Adipocyte (in vitro differentiated cells): Measurements from ENCODE around the gene HSPA6.

ENCODE experiments used
- DNase-seq: peaks from one replicate; pipeline ENCODE4 v3.0.0-alpha.2; 2015; ENCODE audit warnings: low read depth
- H3K27me3 ChIP-seq: replicated peaks from 2 replicates; pipeline ENCODE4 v1.7.0; 2013; ENCODE audit warnings: mild to moderate bottlenecking, low read length, moderate library complexity; ENCODE audit not compliant: control insufficient read depth, insufficient read depth
- H3K36me3 ChIP-seq: 2 replicates; pipeline ENCODE4 v1.7.0; 2013; ENCODE audit warnings: low read length, mild to moderate bottlenecking, moderate library complexity; ENCODE audit not compliant: control insufficient read depth, insufficient read depth, severe bottlenecking
- H3K4me1 ChIP-seq: 2 replicates; pipeline ENCODE4 v1.7.0; 2013; ENCODE audit warnings: mild to moderate bottlenecking, low read length, moderate library complexity; ENCODE audit not compliant: control insufficient read depth, insufficient read depth
- H3K4me3 ChIP-seq: 2 replicates; pipeline ENCODE4 v1.7.0; 2013; ENCODE audit warnings: mild to moderate bottlenecking, low read length, moderate library complexity
- H3K9ac ChIP-seq: 2 replicates; pipeline ENCODE4 v1.7.0; 2013; ENCODE audit warnings: mild to moderate bottlenecking, low read length, moderate library complexity
- H3K9me3 ChIP-seq: 2 replicates; pipeline ENCODE4 v1.7.0; 2013; ENCODE audit warnings: mild to moderate bottlenecking, low read length, moderate library complexity; ENCODE audit not compliant: control insufficient read depth

The HSPA6 gene

DNA sequence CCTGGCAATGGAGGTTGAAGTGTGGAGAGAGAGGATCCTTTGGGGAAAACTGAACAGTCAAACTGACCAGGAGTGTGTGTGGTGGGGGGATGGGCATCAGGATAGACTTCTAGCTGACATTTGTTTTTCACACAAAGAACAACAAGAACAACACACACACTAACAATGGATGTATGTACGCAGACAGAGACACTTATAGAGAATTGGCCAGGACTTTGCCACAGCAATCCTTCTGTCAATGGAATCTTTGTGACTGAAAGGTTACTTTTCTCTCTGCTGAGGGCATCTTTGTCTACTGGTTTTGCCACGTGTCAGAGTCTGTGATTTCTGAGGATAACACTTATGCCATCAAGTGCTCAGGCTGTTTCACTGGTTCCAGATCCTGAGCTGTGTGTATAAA is 31.5 kb upstream of the HSPA6 start:
- H3K4me3 ChIP-seq: no peak overlapping the region
- H3K27me3 ChIP-seq: peaks cover 66% of the 10 kb centered on the region
- no peaks in the 10 kb centered on the region for H3K36me3 ChIP-seq
- no peaks in the 10 kb centered on the region for H3K4me1 ChIP-seq
- DNase-seq: no peak
- no peaks in the 10 kb centered on the region for H3K9me3 ChIP-seq
- no peak overlapping the region for H3K9ac ChIP-seq

DNA sequence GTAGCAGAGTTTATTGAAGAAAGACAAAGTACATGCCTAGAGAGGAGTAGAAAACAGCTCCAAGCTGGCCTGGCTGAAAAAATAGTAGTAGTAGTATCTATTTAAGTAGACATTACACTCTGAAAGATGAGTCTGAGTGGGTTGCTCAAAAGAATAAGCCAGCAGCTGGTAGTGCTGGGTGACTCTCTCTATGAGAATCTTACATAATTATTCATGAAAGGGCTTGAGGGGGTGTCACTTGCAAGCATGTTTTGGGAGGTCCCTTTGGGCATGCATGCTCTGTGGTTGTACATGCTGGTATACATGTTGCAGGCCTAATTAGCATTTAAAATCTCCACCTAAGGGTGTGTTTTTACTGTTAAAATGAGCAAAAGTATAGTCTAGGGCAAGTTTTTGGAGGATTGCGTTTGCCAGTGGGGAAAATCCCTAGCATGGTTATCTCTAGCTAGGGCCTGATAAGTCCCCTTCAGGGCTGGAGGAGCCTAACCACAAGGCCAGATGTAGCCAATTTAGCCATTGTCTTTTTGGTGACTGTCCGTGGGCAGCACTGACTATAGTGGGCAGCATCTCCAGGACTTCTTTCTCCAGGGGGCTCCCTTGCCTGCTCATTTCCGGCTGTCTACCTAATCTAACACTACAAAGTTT is 30.1 kb upstream of the HSPA6 start:
- Histone ChIP-seq H3K9me3 (no peaks in the 10 kb centered on the region), H3K36me3 (no peaks in the 10 kb centered on the region), H3K4me3 (no peak overlapping the region), H3K9ac (no peak overlapping the region), H3K4me1 (no peaks in the 10 kb centered on the region), H3K27me3 (peaks cover 54% of the 10 kb centered on the region)
- DNase-seq: no peak

DNA sequence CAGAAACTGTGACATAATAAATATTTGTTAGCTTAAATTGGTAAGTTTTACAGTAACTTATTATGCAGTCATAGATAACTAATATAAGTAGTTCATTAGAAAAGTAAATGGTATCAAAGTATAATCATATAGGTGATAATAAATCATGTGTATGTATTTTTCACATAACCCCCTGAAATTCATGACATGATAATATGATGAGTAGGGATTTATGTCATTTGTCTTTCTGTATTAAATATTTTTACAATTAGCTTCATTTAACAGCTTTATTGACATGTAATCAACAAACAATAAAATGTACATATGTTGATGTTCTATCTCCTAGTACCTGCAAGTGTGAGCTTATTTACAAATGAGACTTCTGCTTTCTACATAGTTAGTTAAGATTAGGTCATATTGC is 28.9 kb upstream of the HSPA6 start:
- Histone ChIP-seq H3K9me3 (no peaks in the 10 kb centered on the region), H3K4me3 (no peak overlapping the region), H3K9ac (no peak overlapping the region), H3K36me3 (no peaks in the 10 kb centered on the region), H3K4me1 (no peaks in the 10 kb centered on the region), H3K27me3 (peaks cover 47% of the 10 kb centered on the region)
- no peak for DNase-seq

DNA sequence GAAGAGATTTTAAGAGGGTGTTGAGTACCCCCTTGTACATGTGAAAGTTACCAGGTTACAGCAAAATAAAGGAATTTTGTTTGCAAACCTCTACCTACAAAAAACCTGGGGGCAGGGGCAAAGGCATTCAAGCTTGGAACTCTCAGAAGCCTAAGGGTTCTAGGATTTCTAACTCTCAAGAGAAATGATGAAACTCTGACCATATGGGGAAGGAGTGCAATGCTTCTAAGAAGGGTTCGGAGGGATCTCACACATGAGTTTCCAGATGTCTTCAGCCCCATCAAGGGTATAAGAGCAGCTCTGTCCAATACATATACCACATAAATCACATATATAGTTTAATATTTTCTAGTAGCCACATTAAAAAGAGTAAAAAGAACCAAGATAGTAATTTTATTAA is 26.4 kb upstream of the HSPA6 start:
- H3K4me3 ChIP-seq: no peak overlapping the region
- DNase-seq: no peak
- H3K27me3 ChIP-seq: peaks cover 22% of the 10 kb centered on the region
- no peak overlapping the region for H3K9ac ChIP-seq
- no peaks in the 10 kb centered on the region for H3K4me1 ChIP-seq
- no peaks in the 10 kb centered on the region for H3K9me3 ChIP-seq
- no peaks in the 10 kb centered on the region for H3K36me3 ChIP-seq

DNA sequence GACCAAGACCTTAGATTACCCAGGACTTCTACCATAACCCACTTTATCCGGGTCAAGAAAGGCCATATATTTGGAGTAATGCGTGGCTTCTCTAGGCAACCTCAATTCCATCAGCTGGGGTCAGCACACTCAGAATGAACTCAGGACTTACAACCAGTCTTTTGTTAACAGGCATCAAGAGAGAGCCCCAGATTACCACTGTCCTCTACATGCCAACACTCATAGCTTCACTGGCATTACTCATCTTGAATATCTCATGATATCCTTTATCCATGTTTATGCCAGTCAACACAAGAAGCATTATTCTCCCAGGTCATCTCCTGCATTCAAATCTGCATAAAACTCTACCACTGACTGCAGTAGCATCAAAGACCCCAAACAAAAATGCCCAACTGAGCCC is 25.7 kb upstream of the HSPA6 start:
- Histone ChIP-seq H3K27me3 (peaks cover 16% of the 10 kb centered on the region), H3K9ac (no peak overlapping the region), H3K36me3 (no peaks in the 10 kb centered on the region), H3K4me1 (no peaks in the 10 kb centered on the region), H3K9me3 (no peaks in the 10 kb centered on the region), H3K4me3 (no peak overlapping the region)
- no peak for DNase-seq

DNA sequence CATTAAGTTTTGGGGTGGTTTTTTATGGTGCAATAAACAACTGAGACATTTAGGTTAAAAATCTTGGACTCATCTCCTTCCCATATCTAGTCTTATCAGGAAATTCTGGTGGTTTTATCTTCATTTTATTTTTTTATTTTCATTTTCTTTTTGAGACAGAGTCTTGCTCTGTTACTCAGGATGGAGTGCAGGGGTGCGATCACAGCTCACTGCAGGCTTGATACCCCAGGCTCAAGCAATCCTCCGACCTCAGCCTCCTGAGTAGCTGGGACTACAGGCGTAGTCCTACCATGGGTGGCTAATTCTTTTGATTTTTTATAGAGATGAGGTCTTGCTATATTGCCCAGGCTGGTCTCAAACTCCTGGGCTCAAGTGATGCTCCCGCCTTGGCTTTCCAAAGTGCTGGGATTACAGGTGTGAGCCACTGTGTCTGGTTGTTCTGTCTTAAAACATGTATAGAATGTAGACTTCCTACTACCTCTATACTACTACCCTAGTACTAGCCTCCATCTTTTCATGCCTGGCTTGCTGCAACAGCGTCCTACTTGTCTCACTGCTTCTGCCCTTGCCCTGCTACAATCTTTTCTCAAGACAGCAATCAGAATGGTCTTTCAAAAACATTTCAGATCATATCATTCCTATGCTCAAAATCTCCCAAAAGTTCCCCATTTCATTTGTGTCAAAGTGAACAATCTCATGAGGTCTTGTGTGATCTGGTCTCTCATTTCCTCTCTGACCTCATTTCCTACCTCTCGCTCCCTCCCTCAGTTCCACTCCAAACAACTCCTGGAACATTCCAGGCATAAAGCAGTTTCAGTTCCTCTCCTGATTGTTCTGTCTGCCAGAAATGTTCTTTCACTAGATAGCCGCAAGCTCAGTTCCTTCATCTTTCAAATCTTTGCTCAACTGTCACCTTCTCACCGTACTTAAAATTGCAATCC is 25.0 kb upstream of the HSPA6 start:
- Histone ChIP-seq H3K36me3 (no peaks in the 10 kb centered on the region), H3K27me3 (peaks cover 16% of the 10 kb centered on the region), H3K9me3 (no peaks in the 10 kb centered on the region), H3K4me3 (no peak overlapping the region), H3K4me1 (no peaks in the 10 kb centered on the region), H3K9ac (no peak overlapping the region)
- DNase-seq: no peak

DNA sequence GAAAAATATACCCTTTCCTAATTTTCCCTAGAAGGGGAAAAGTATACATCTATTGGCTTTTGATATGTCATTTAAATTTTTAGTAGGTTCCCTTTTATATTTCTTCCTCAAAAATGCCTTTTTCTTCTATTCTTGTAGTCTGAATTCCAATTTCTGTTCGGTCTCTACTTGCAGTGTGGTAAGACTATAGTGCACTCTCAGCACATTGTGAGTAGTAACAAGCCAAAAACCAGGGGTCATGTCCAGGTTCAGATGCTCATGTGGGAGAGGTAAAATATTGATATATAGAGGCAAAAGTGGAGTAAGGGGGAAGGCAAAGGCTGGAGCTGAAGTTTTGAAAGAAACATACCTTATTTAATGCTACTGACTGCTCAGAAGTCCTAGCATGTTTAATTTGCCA is 23.1 kb upstream of the HSPA6 start:
- no peak for DNase-seq
- H3K36me3 ChIP-seq: no peaks in the 10 kb centered on the region
- H3K9me3 ChIP-seq: no peaks in the 10 kb centered on the region
- H3K9ac ChIP-seq: no peak overlapping the region
- H3K27me3 ChIP-seq: peaks cover 16% of the 10 kb centered on the region
- no peak overlapping the region for H3K4me3 ChIP-seq
- no peaks in the 10 kb centered on the region for H3K4me1 ChIP-seq

DNA sequence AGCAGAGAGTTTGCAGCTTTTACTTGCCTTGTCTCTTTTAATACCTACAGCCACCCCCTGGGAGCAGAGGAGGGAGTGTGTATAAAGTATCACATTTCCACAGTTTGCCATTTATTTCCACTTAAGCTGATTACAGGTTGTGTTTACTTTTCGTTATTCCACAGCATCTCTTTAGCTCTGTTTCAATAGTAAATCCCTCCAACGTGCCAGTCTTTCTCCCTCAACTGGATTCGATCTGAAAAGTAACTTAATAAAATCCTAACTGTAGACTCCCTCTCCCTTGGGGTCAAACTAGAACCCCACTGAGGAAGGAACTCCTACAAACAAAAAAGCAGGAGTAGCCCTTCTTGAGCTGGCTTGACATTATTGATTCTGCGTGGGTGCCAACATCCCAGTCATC is 22.2 kb upstream of the HSPA6 start:
- no peak overlapping the region for H3K9ac ChIP-seq
- peaks cover 8% of the 10 kb centered on the region for H3K4me1 ChIP-seq
- H3K27me3 ChIP-seq: peaks cover 11% of the 10 kb centered on the region
- no peak for DNase-seq
- no peaks in the 10 kb centered on the region for H3K36me3 ChIP-seq
- H3K4me3 ChIP-seq: no peak overlapping the region
- no peaks in the 10 kb centered on the region for H3K9me3 ChIP-seq

DNA sequence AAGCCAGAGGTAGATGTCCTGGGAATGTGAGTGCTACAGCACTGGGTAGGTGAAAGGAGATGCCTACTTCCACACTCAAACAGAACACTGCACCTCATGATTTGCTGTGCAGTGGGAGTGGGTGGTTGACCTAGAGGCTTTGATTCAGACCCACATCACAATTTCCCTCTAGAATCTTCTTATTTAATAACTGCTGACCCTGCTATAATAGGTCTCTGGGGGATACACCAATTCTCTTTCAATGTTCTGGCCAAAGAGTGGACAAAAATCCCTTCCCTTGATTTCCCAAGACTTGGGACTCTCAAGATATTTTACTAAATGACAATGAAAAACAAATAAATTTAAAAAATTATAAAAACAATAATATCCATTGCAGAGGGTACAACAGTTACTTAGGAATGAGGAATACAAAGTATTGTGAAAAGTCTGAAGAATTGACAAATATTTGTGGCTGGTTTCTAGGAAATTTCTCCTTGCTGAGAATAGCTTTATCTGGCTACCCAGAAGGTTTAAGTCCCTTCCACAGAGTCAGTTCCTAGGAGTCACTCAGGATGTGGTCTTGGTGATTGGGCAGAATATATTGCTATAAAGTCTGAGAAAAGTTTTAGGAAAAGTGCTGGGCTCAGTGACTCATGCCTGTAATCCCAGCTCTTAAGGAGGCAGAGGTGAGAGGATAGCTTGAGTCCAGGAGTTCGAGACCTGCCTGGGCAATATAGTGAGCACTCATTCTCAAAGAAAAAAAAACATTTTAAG is 21.5 kb upstream of the HSPA6 start:
- Histone ChIP-seq H3K4me1 (peaks cover 10% of the 10 kb centered on the region), H3K9ac (no peak overlapping the region), H3K9me3 (no peaks in the 10 kb centered on the region), H3K4me3 (no peak overlapping the region), H3K36me3 (no peaks in the 10 kb centered on the region), H3K27me3 (peaks cover 6% of the 10 kb centered on the region)
- no peak for DNase-seq

DNA sequence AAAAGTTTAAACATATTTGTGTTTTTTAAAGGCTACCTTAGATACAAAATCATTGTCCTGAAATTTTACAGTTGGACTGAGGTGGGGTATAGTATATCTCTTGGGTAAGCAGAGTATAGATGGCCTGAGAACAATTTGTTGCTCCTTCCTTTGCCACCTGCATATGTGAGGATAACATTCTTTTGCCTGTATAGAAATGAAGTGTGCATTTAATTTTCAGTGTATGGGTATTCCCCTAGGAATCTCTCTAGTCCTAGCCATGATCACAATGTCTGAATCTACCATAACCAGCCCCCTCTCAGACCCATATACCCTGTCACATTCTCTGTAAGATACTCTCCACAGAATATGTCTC is 21.0 kb upstream of the HSPA6 start:
- Histone ChIP-seq H3K9ac (no peak overlapping the region), H3K27me3 (peaks cover 4% of the 10 kb centered on the region), H3K9me3 (no peaks in the 10 kb centered on the region), H3K4me1 (peaks cover 10% of the 10 kb centered on the region), H3K4me3 (no peak overlapping the region), H3K36me3 (no peaks in the 10 kb centered on the region)
- DNase-seq: no peak

DNA sequence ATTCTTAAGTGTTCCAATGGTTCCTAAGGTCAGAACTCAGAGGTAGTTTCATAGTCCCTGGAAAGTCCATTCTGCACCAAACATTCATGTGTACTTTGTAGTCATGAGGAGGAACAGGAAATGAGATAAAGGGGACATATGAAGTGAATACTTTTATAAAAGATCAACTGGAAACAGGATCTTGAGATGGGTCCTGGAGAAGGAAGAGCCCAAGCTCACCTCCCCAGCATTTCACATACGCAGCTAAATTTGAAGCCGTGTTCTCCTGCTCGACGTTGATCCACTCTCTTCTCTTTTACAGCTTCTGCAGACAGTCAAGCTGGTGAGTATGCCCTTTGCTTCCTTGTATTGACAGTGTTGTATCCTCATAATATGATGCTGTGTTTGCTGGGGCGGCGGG is 18.7 kb upstream of the HSPA6 start:
- no peaks in the 10 kb centered on the region for H3K36me3 ChIP-seq
- H3K27me3 ChIP-seq: no peaks in the 10 kb centered on the region
- H3K9ac ChIP-seq: no peak overlapping the region
- H3K9me3 ChIP-seq: no peaks in the 10 kb centered on the region
- DNase-seq: no peak
- no peak overlapping the region for H3K4me3 ChIP-seq
- peaks cover 10% of the 10 kb centered on the region for H3K4me1 ChIP-seq
